Neuronal stem cell (in vitro differentiated cells): ENCODE results near the gene TIMP2.
A peak's percentile ranks its signal among the peaks of the same experiment; 100 is the strongest.

ENCODE experiments used
- DNase-seq: peaks from one replicate; pipeline ENCODE4 v3.0.0-alpha.2; 2013; ENCODE audit warnings: low spot score
- H2AFZ ChIP-seq: one replicate; pipeline ENCODE4 v1.6.1; 2013; ENCODE audit warnings: mild to moderate bottlenecking, low read length, inconsistent platforms
- H2AK5ac ChIP-seq: 2 replicates; pipeline ENCODE4 v1.6.1; 2013; ENCODE audit warnings: low read depth, mild to moderate bottlenecking, inconsistent platforms, low read length, moderate library complexity, mixed read lengths
- H2BK120ac ChIP-seq: 2 replicates; pipeline ENCODE4 v1.6.1; 2013; ENCODE audit warnings: low read depth, mild to moderate bottlenecking, inconsistent platforms, low read length, moderate library complexity, mixed read lengths
- H2BK12ac ChIP-seq: one replicate; pipeline ENCODE4 v1.6.1; 2013; ENCODE audit warnings: low read length, inconsistent platforms
- H2BK15ac ChIP-seq: 2 replicates; pipeline ENCODE4 v1.6.1; 2013; ENCODE audit warnings: mild to moderate bottlenecking, low read length, inconsistent platforms, mixed read lengths
- H2BK5ac ChIP-seq: one replicate; pipeline ENCODE4 v1.6.1; 2013; ENCODE audit warnings: inconsistent platforms, mild to moderate bottlenecking, low read length, moderate library complexity
- H3K14ac ChIP-seq: one replicate; pipeline ENCODE4 v1.6.1; 2013; ENCODE audit warnings: low read length, inconsistent platforms
- H3K18ac ChIP-seq: 2 replicates; pipeline ENCODE4 v1.6.1; 2013; ENCODE audit warnings: low read length, inconsistent platforms
- H3K23ac ChIP-seq: 2 replicates; pipeline ENCODE4 v1.6.1; 2013; ENCODE audit warnings: low read depth, mild to moderate bottlenecking, mixed read lengths, low read length, inconsistent platforms; ENCODE audit not compliant: poor library complexity
- H3K27ac ChIP-seq: replicated peaks from 3 replicates; pipeline ENCODE4 v1.5.1; 2013; ENCODE audit warnings: low read length, inconsistent platforms
- H3K27me3 ChIP-seq, 3 experiments: 2 replicates each; pipeline ENCODE4 v1.6.1; 2013; ENCODE audit warnings: low read length in 3 of 3, mild to moderate bottlenecking in 2 of 3, inconsistent platforms in 1 of 3, low read depth in 1 of 3, mixed read lengths in 1 of 3, moderate library complexity in 1 of 3; ENCODE audit not compliant: control insufficient read depth in 3 of 3, insufficient read depth in 3 of 3
- H3K36me3 ChIP-seq, 2 donors: replicated peaks in 1 of 2; 2 replicates each; pipeline ENCODE4 v1.6.1; 2013; ENCODE audit warnings: low read length in 2 of 2; ENCODE audit not compliant: control insufficient read depth in 2 of 2, insufficient read depth in 2 of 2
- H3K4ac ChIP-seq: 2 replicates; pipeline ENCODE4 v1.6.1; 2013; ENCODE audit warnings: inconsistent platforms, mild to moderate bottlenecking, low read length, moderate library complexity
- H3K4me1 ChIP-seq, 2 donors: 1 replicate in 1 of 2; 2 replicates in 1 of 2; pipeline ENCODE4 v1.6.1; 2013; ENCODE audit warnings: low read length in 2 of 2, low read depth in 1 of 2; ENCODE audit not compliant: control insufficient read depth in 2 of 2, insufficient read depth in 1 of 2
- H3K4me2 ChIP-seq: one replicate; pipeline ENCODE4 v1.6.1; 2013; ENCODE audit warnings: mild to moderate bottlenecking, low read length, inconsistent platforms; ENCODE audit not compliant: insufficient read depth, poor library complexity, severe bottlenecking
- H3K4me3 ChIP-seq, 2 donors: 2 replicates each; pipeline ENCODE4 v1.5.1; 2013; ENCODE audit warnings: low read length in 2 of 2, mild to moderate bottlenecking in 2 of 2, inconsistent platforms in 1 of 2, moderate library complexity in 1 of 2
- H3K79me1 ChIP-seq: one replicate; pipeline ENCODE4 v1.6.1; 2013; ENCODE audit warnings: low read depth, mild to moderate bottlenecking, inconsistent platforms, low read length, moderate library complexity
- H3K9ac ChIP-seq: one replicate; pipeline ENCODE4 v1.6.1; 2013; ENCODE audit warnings: mild to moderate bottlenecking, low read depth, low read length, inconsistent platforms; ENCODE audit not compliant: poor library complexity
- H3K9me3 ChIP-seq, 2 donors: replicated peaks in 1 of 2; 2 replicates each; pipeline versions ENCODE3 to v1.6.1; 2013; ENCODE audit warnings: low read length in 2 of 2, mild to moderate bottlenecking in 2 of 2, inconsistent platforms in 1 of 2, low read depth in 1 of 2, mixed read lengths in 1 of 2, moderate library complexity in 1 of 2; ENCODE audit not compliant: control insufficient read depth in 2 of 2, insufficient read depth in 1 of 2
- H4K8ac ChIP-seq: one replicate; pipeline ENCODE4 v1.6.1; 2013; ENCODE audit warnings: low read depth, mild to moderate bottlenecking, inconsistent platforms, low read length, moderate library complexity
- H4K91ac ChIP-seq: one replicate; pipeline ENCODE4 v1.6.1; 2013; ENCODE audit warnings: low read length, low read depth, mild to moderate bottlenecking, inconsistent platforms; ENCODE audit not compliant: poor library complexity
- WGBS, 2 donors: extraction: QIAGEN DNeasy Blood & Tissue Kit; methylation state at CpG; one replicate each; pipeline ENCODE4 v1.1.7; 2013; ENCODE audit warnings: missing lambda C conversion rate in 2 of 2, mixed read lengths in 1 of 2; ENCODE audit not compliant: insufficient read length in 2 of 2, insufficient replicate concordance in 1 of 2; ENCODE audit errors: extremely low coverage in 2 of 2; 5-methylcytosine and 5-hydroxymethylcytosine counted together

TIMP2 gene

GRCh38 chr17:78952706-78953105, 27.5 kb upstream of the TIMP2 start:
- H2BK120ac ChIP-seq: no peak overlapping the region
- no peak overlapping the region for H2AFZ ChIP-seq
- H3K79me1 ChIP-seq: no peaks in the 10 kb centered on the region
- peak overlapping the region; percentile 88 for H2AK5ac ChIP-seq
- no peak for DNase-seq
- WGBS, 2 donors: no CpG with 5 or more reads among the region's 10 CpGs
- no peak overlapping the region for H4K91ac ChIP-seq
- H3K9me3 ChIP-seq: peaks cover 5 to 12% of the 10 kb centered on the region in 2 donors
- no peak overlapping the region for H4K8ac ChIP-seq
- no peaks in the 10 kb centered on the region for H3K36me3 ChIP-seq
- H3K27ac ChIP-seq: no peak overlapping the region
- no peaks in the 10 kb centered on the region for H3K27me3 ChIP-seq
- H3K9ac ChIP-seq: no peak overlapping the region
- no peak overlapping the region for H3K4ac ChIP-seq
- H3K4me3 ChIP-seq: no peak overlapping the region
- peak overlapping the region; percentile 38 for H3K18ac ChIP-seq
- no peak overlapping the region for H3K14ac ChIP-seq
- H3K4me1 ChIP-seq: peaks cover 8 to 34% of the 10 kb centered on the region in 2 donors
- no peak overlapping the region for H3K23ac ChIP-seq
- peak overlapping the region; percentile 4 for H3K4me2 ChIP-seq
- peak overlapping the region; percentile 66 for H2BK5ac ChIP-seq
- H2BK12ac ChIP-seq: peak overlapping the region; percentile 41
- H2BK15ac ChIP-seq: peak overlapping the region; percentile 84

GRCh38 chr17:78951967-78952551, 26.9 kb upstream of the TIMP2 start:
- Histone ChIP-seq H2AK5ac (peak overlapping the region; percentile 88), H3K36me3 (no peaks in the 10 kb centered on the region), H3K18ac (peak overlapping the region; percentile 46), H3K9me3 (peaks cover 5 to 12% of the 10 kb centered on the region in 2 donors), H3K4me3 (no peak overlapping the region), H2AFZ (peak overlapping the region; percentile 78), H3K4me1 (peaks cover 8 to 30% of the 10 kb centered on the region in 2 donors), H4K91ac (no peak overlapping the region), H3K27ac (no peak overlapping the region), H3K23ac (no peak overlapping the region), H2BK12ac (no peak overlapping the region), H3K4ac (no peak overlapping the region), H2BK120ac (peak overlapping the region; percentile 42), H3K14ac (no peak overlapping the region), H3K27me3 (no peaks in the 10 kb centered on the region), H3K9ac (no peak overlapping the region), H2BK5ac (no peak overlapping the region), H2BK15ac (peak overlapping the region; percentile 84), H3K79me1 (no peaks in the 10 kb centered on the region), H3K4me2 (no peak overlapping the region), H4K8ac (no peak overlapping the region)
- DNase-seq: no peak
- no CpG with 5 or more reads among the region's 12 CpGs for WGBS, 2 donors

- no peaks in the 10 kb centered on the region for H3K36me3 ChIP-seq
- no peak overlapping the region for H3K4me2 ChIP-seq
- no peak overlapping the region for H2BK15ac ChIP-seq
- H3K4me1 ChIP-seq: peaks cover 8 to 29% of the 10 kb centered on the region in 2 donors
- H2BK5ac ChIP-seq: no peak overlapping the region
- H3K23ac ChIP-seq: no peak overlapping the region
- no peak overlapping the region for H2BK120ac ChIP-seq
- DNase-seq: no peak
- H3K79me1 ChIP-seq: no peaks in the 10 kb centered on the region
- no peak overlapping the region for H3K9ac ChIP-seq
- H2AK5ac ChIP-seq: no peak overlapping the region
- H3K27ac ChIP-seq: no peak overlapping the region
- no peak overlapping the region for H3K18ac ChIP-seq
- WGBS, 2 donors: no CpG with 5 or more reads among the region's 2 CpGs
- no peaks in the 10 kb centered on the region for H3K27me3 ChIP-seq
- H3K14ac ChIP-seq: no peak overlapping the region
- no peak overlapping the region for H2AFZ ChIP-seq
- H4K91ac ChIP-seq: no peak overlapping the region
- H3K9me3 ChIP-seq: peaks cover 5 to 12% of the 10 kb centered on the region in 2 donors
- H3K4ac ChIP-seq: no peak overlapping the region
- H4K8ac ChIP-seq: no peak overlapping the region
- H3K4me3 ChIP-seq: no peak overlapping the region
- no peak overlapping the region for H2BK12ac ChIP-seq
Measured at GRCh38 chr17:78950870-78951269, 25.7 kb upstream of the TIMP2 start.

GRCh38 chr17:78947235-78948149, 22.3 kb upstream of the TIMP2 start:
- WGBS, 2 donors: no CpG with 5 or more reads among the region's 18 CpGs
- Histone ChIP-seq H3K27ac (no peak overlapping the region), H2BK120ac (no peak overlapping the region), H3K18ac (no peak overlapping the region), H3K27me3 (peaks cover 0 to 11% (median 0%) of the 10 kb centered on the region in 3 experiments), H2BK15ac (no peak overlapping the region), H3K4me2 (no peak overlapping the region), H3K4ac (no peak overlapping the region), H3K9ac (no peak overlapping the region), H3K23ac (peak overlapping the region; percentile 37), H2BK5ac (no peak overlapping the region), H3K9me3 (peaks cover 7 to 9% of the 10 kb centered on the region in 2 donors), H2BK12ac (no peak overlapping the region), H4K8ac (no peak overlapping the region), H3K4me1 (peaks cover 0 to 11% of the 10 kb centered on the region in 2 donors), H2AK5ac (no peak overlapping the region), H4K91ac (no peak overlapping the region), H3K4me3 (no peak overlapping the region), H3K79me1 (no peaks in the 10 kb centered on the region), H3K36me3 (no peaks in the 10 kb centered on the region), H3K14ac (no peak overlapping the region), H2AFZ (peak overlapping the region; percentile 34)
- DNase-seq: no peak
